Breast epithelium (tissue), 4 donors: ENCODE results near the gene RAD21L1. TPM values are rescaled to one million over a fixed set of nuclear protein-coding genes. Genes with fewer than 3 reads are reported as not detected.

ENCODE experiments used
- DNase-seq, 2 donors: peaks; one replicate each; pipeline ENCODE4 v3.0.0-alpha.2; 2019; ENCODE audit warnings: low spot score in 2 of 2
- H3K27ac ChIP-seq, 2 donors: fragments of 200-600 bp; sonication (generic) in 1 of 2; one replicate each; pipeline ENCODE4 v1.5.1; 2016 to 2019; ENCODE audit warnings: mild to moderate bottlenecking in 1 of 2
- H3K27me3 ChIP-seq, 2 donors: fragments of 200-600 bp; sonication (generic) in 1 of 2; one replicate each; pipeline versions ENCODE4 v1.5.1 to v1.6.0; 2017 to 2019; ENCODE audit warnings: control low read depth in 1 of 2, mild to moderate bottlenecking in 1 of 2
- H3K36me3 ChIP-seq: fragments of 200-600 bp; one replicate; pipeline ENCODE4 v1.5.1; 2019
- H3K4me1 ChIP-seq, 2 donors: fragments of 200-600 bp; sonication (generic); one replicate each; pipeline ENCODE4 v1.5.1; 2016 to 2019; ENCODE audit warnings: control low read depth in 1 of 2
- H3K4me3 ChIP-seq, 3 donors: fragments of 200-600 bp; sonication (generic); 1 replicate in 2 of 3; 2 replicates in 1 of 3; pipeline ENCODE4 v1.5.1; 2016 to 2019; ENCODE audit warnings: mild to moderate bottlenecking in 3 of 3, moderate library complexity in 2 of 3
- H3K9me3 ChIP-seq, 2 donors: fragments of 200-600 bp; sonication (generic) in 1 of 2; one replicate each; pipeline ENCODE4 v1.5.1; 2016 to 2019; ENCODE audit warnings: control low read depth in 1 of 2
- POLR2A ChIP-seq: fragments of 450-650 bp; IDR thresholded peaks from one replicate; pipeline ENCODE4 v1.6.1; 2016; ENCODE audit warnings: antibody characterized with exemption, mild to moderate bottlenecking, moderate library complexity
- POLR2AphosphoS5 ChIP-seq, 3 donors: sonication (generic); formaldehyde crosslinking; IDR thresholded peaks; one replicate each; pipeline ENCODE4 v1.6.1; 2017; ENCODE audit warnings: antibody characterized with exemption in 3 of 3
- intact Hi-C: fragments of 100-400 bp; cut with DNase I; formaldehyde crosslinking; loops from one replicate; pipeline ENCODE4 v1.15.1; 2023; ENCODE audit warnings: low total_unique reads
- total RNA-seq, 3 donors: library from RNA; depleted of rRNA; stranded (reverse); fragments of >200 nt; gene quantifications; one replicate each; pipeline ENCODE4 v1.1.0, GENCODE V29; 2016
- TF ChIP-seq, protein P1 (sequence below), 3 donors: fragments of 450-650 bp; IDR thresholded peaks; one replicate each; pipeline ENCODE4 v1.5.1; 2016 to 2017; ENCODE audit warnings: antibody characterized with exemption in 3 of 3, mild to moderate bottlenecking in 3 of 3, moderate library complexity in 3 of 3

Gene RAD21L1
- total RNA-seq, 3 donors from 2014 or later = not detected

DNA sequence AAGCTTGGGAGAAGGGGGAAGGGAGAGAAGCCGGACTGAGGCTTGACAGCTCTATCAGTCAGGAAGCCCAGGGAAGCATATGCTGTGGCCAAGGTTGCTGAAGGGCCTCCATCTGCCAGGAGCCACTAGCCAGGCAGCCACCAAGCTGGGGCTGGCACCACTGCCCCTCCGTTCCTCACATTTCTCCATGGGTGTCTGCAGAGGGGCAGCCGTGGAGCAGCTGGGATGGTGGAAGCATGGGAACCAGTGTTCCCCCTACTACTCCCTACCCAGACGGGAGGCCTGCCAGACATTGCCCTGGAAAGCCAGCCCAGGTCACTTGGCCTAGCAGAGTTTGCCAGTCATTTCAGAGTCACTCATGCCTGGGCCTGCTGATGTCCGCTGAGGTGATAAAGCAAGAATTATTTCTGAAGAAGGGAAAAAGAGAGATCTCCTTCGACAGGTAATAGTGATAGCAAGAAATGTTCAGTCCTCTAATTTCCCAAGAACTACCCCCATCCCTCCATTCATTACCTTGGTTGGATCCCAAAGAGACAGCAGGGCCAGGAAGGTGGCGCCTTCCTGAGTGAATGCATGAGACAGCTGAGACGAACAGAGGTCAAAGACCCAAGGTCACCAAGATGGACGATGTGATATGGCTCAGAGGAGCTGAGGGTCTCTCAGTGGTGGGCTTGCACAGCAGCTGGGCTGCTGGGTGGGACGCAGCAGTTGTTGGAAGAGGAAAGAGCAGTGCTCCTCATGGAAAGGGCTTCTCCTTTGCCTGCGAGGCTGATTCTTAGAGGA lies 62.1 kb downstream of the RAD21L1 start:
- Histone ChIP-seq H3K9me3 (no peaks in the 10 kb centered on the region), H3K27ac (no peak overlapping the region), H3K27me3 (no peaks in the 10 kb centered on the region), H3K4me3 (no peak overlapping the region), H3K4me1 (no peaks in the 10 kb centered on the region), H3K36me3 (no peaks in the 10 kb centered on the region)
- DNase-seq = no peak
- intact Hi-C loops = no loop called here
- TF ChIP-seq, protein P1, sequence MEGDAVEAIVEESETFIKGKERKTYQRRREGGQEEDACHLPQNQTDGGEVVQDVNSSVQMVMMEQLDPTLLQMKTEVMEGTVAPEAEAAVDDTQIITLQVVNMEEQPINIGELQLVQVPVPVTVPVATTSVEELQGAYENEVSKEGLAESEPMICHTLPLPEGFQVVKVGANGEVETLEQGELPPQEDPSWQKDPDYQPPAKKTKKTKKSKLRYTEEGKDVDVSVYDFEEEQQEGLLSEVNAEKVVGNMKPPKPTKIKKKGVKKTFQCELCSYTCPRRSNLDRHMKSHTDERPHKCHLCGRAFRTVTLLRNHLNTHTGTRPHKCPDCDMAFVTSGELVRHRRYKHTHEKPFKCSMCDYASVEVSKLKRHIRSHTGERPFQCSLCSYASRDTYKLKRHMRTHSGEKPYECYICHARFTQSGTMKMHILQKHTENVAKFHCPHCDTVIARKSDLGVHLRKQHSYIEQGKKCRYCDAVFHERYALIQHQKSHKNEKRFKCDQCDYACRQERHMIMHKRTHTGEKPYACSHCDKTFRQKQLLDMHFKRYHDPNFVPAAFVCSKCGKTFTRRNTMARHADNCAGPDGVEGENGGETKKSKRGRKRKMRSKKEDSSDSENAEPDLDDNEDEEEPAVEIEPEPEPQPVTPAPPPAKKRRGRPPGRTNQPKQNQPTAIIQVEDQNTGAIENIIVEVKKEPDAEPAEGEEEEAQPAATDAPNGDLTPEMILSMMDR (IDR thresholded peaks at IDR 0.05) = no peak
- TF ChIP-seq POLR2A (no peak), POLR2AphosphoS5 (IDR thresholded peaks at IDR 0.05) (no peak)

DNA sequence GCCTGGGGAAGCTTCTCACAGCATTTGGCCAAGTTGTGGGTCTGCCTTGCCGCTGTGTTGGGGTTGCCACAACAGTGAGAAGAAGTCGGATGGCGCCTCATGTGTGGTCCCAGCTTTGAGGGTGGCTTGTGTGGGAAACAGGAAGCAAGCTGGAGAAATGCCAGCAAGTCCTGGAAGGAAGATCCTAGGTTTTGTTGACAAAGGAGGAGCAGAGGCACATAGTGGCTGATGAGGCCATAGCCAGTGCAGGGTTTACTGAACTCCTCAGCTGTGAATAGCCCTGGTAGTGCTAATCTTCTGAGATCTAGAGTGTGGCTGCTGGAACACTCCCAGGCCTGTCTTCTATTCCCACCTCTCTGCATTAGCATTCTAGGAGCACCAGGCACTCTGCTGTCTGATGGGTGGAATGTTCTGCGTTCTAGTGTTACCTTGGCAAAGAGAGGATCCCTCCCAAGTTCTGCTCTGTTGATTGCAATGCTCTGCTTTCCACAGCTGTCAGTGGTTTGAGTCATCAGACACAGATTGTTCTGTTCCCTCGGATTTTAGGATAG lies 65.4 kb downstream of the RAD21L1 start:
- H3K9me3 ChIP-seq = no peaks in the 10 kb centered on the region
- no peaks in the 10 kb centered on the region for H3K27me3 ChIP-seq
- DNase-seq = no peak
- no peak for TF ChIP-seq POLR2AphosphoS5 (IDR thresholded peaks at IDR 0.05)
- no peak for TF ChIP-seq POLR2A
- TF ChIP-seq, protein P1 (IDR thresholded peaks at IDR 0.05) = no peak
- no peak overlapping the region for H3K4me3 ChIP-seq
- H3K27ac ChIP-seq = no peak overlapping the region
- intact Hi-C loops = no loop called here
- H3K4me1 ChIP-seq = no peaks in the 10 kb centered on the region
- H3K36me3 ChIP-seq = no peaks in the 10 kb centered on the region

DNA sequence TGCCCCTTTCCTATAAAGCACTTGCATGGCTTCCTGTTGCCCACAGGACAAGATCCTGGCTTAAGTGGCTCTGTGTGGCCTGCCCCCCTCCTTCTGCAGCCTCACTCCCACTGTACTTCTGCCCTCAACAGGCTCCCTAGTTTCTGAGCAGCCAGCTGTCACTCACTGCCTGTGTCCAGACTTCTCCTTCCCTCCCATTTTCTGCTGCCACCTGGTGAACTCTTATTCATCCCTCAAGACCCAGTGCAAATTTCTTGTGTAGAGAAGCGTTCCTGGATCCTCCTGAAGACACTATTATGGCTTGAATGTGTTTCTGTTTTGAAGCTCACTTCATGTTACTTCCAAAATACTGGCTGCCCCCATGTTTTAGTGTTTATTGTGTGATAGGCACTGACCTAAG lies 66.8 kb downstream of the RAD21L1 start:
- intact Hi-C loops = no loop called here
- Histone ChIP-seq H3K9me3 (no peaks in the 10 kb centered on the region), H3K27ac (no peak overlapping the region), H3K4me3 (no peak overlapping the region), H3K36me3 (no peaks in the 10 kb centered on the region), H3K4me1 (no peaks in the 10 kb centered on the region), H3K27me3 (no peaks in the 10 kb centered on the region)
- DNase-seq = no peak
- TF ChIP-seq, protein P1 (IDR thresholded peaks at IDR 0.05) = no peak
- TF ChIP-seq POLR2AphosphoS5 (IDR thresholded peaks at IDR 0.05) (no peak), POLR2A (no peak)

DNA sequence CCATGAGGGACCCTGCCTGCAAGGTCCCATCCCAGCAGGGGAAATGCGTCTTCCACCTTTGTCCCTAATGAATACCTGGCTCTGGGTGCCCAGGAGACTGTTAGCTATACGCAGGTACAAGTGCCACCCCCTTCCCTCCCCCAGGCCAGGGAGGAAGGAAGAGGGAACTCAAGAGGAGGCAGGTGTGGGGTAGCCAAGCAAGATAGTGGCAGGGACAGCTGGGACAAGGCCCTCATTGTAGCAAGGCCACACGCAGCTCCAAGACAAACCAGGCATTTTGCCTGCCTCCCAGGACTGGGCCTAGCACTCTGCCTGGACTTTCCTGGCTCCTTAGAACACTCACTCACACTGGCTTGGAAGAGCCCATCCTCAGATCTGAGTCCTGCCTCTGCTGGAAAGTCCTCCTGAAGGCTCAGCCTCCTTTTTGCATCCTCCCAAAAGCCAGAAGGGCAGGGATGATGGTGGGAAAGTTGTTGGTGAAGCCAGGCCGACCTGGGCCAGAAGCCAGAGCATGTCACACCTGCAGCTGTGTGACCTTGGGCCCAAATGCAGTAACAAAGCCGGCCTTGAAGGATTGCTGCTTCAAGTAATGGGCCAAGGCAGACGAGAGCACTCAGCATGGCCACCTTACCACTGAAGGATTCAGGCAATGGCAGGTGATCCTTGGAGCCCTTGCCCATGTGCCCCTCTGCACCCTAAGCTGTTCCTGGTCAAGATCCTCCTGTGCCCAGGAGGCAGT lies 68.0 kb downstream of the RAD21L1 start:
- Histone ChIP-seq H3K4me1 (no peaks in the 10 kb centered on the region), H3K27ac (no peak overlapping the region), H3K27me3 (no peaks in the 10 kb centered on the region), H3K4me3 (no peak overlapping the region), H3K36me3 (no peaks in the 10 kb centered on the region), H3K9me3 (no peaks in the 10 kb centered on the region)
- no peak for DNase-seq
- no peak for TF ChIP-seq POLR2AphosphoS5 (IDR thresholded peaks at IDR 0.05)
- intact Hi-C loops = no loop called here

DNA sequence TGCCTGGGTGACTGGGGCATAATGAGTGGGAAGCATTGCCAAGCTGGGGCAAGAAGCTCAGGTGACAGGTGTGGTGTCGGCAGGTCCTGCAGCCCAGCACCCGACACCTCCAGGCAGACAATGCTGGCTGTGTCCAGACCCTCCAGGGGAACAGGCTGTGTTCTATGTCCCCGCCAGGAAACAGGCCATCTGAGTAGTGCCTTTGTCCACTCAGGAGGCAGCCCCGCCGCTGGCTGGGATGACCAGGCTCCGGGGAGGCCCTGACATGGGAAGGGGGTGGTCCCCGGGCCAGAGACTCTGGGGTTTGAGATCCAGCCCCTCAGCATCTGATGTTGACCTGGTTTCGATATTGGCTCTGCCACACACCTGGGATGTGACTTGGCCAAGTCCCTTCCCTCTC lies 68.7 kb downstream of the RAD21L1 start:
- TF ChIP-seq, protein P1 (IDR thresholded peaks at IDR 0.05) = no peak
- TF ChIP-seq POLR2AphosphoS5 (IDR thresholded peaks at IDR 0.05) (no peak), POLR2A (no peak)
- no peak overlapping the region for H3K27ac ChIP-seq
- DNase-seq = no peak
- intact Hi-C loops = no loop called here
- H3K4me3 ChIP-seq = no peak overlapping the region
- H3K9me3 ChIP-seq = no peaks in the 10 kb centered on the region
- H3K27me3 ChIP-seq = no peaks in the 10 kb centered on the region
- no peaks in the 10 kb centered on the region for H3K36me3 ChIP-seq
- H3K4me1 ChIP-seq = no peaks in the 10 kb centered on the region
